Measurements from ENCODE around the gene PLA1A.

GRCh38 chr3:119636249-119636648 lies 38.6 kb downstream of the PLA1A start:
- TF ChIP-seq CTCF (IDR thresholded peaks at IDR 0.05) (no peak), POLR2A (IDR thresholded peaks at IDR 0.05) (no peak)
